Suprapubic skin (tissue), 3 donors: ENCODE measurements around the gene C1QTNF8.

Source experiments
- CTCF ChIP-seq, 2 donors: fragments of 200-600 bp in 1 of 2; fragments of 450-650 bp in 1 of 2; sonication (generic) in 1 of 2; IDR thresholded peaks; one replicate each; pipeline ENCODE4 v1.5.1; 2016 to 2019; ENCODE audit warnings: antibody characterized with exemption in 2 of 2, mild to moderate bottlenecking in 1 of 2, moderate library complexity in 1 of 2
- POLR2A ChIP-seq, 2 donors: fragments of 450-650 bp; IDR thresholded peaks; one replicate each; pipeline ENCODE4 v1.6.1; 2017; ENCODE audit warnings: antibody characterized with exemption in 2 of 2, mild to moderate bottlenecking in 2 of 2, moderate library complexity in 2 of 2

GRCh38 chr16:1062895-1063294 lies 33.1 kb downstream of the C1QTNF8 start:
- TF ChIP-seq CTCF (IDR thresholded peaks at IDR 0.05): no peak
- no peak for TF ChIP-seq POLR2A (IDR thresholded peaks at IDR 0.05)
